ENCODE data around the gene DNAH10.

DNA sequence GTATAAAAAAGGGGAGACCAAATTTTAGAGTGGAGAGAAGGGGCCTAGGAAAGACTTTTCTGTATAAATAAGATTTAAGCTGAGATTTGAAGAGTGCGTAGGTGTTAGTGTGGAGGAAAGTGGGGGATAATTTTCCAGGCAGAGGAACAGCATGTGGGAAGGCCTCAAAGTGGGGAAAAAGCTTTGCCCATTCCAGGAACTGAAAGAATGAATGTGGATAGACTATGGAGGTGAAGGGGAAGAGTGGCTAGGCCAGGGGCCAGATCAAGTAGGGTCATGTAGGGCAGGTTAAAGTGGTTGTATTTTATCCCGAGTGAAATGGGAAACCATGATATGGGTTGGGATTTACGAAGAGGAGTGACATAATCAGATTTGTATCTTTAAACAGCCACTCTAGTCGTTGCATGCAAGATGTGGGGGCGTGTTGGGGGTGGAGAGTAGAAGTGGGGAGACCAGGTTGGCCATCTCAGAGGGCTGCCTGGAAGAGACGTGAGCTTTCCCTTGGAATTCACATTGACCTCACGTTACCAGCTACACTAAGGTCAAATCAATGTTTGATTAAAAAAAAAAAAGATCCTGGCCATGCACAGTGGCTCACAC is 214.2 kb downstream of the DNAH10 start:
- TF ChIP-seq CTCF (IDR thresholded peaks at IDR 0.05; ENCODE audit: poor library complexity) (no peak), EZH2 (IDR thresholded peaks at IDR 0.05; ENCODE audit: borderline replicate concordance) (no peak), EZH2phosphoT487 (IDR thresholded peaks at IDR 0.05; ENCODE audit: low read depth, severe bottlenecking, unreplicated experiment) (no peak)
